ENCODE data around the gene CSF1R.

CSF1R gene

GRCh38 chr5:150116667-150117400 lies 30.5 kb upstream of the CSF1R start:
- H3K9ac ChIP-seq (ENCODE audit: low read length) = no peak overlapping the region
- H2AFZ ChIP-seq (ENCODE audit: low read length) = no peak overlapping the region
- TF ChIP-seq, protein P1, sequence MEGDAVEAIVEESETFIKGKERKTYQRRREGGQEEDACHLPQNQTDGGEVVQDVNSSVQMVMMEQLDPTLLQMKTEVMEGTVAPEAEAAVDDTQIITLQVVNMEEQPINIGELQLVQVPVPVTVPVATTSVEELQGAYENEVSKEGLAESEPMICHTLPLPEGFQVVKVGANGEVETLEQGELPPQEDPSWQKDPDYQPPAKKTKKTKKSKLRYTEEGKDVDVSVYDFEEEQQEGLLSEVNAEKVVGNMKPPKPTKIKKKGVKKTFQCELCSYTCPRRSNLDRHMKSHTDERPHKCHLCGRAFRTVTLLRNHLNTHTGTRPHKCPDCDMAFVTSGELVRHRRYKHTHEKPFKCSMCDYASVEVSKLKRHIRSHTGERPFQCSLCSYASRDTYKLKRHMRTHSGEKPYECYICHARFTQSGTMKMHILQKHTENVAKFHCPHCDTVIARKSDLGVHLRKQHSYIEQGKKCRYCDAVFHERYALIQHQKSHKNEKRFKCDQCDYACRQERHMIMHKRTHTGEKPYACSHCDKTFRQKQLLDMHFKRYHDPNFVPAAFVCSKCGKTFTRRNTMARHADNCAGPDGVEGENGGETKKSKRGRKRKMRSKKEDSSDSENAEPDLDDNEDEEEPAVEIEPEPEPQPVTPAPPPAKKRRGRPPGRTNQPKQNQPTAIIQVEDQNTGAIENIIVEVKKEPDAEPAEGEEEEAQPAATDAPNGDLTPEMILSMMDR (IDR thresholded peaks at IDR 0.05; ENCODE audit: low read length) = no peak
- no peak for TF ChIP-seq EZH2 (IDR thresholded peaks at IDR 0.05; ENCODE audit: borderline replicate concordance, low read length)
- H3K27ac ChIP-seq (ENCODE audit: low read depth, low read length, poor library complexity, severe bottlenecking) = no peak overlapping the region
- H3F3A ChIP-seq (ENCODE audit: insufficient read depth, low read length) = no peaks in the 10 kb centered on the region
- no peaks in the 10 kb centered on the region for H4K20me1 ChIP-seq (ENCODE audit: insufficient read depth, low read length)
- no peaks in the 10 kb centered on the region for H3K36me3 ChIP-seq (ENCODE audit: insufficient read depth, low read length)
- H3K9me2 ChIP-seq (ENCODE audit: low read depth, low read length) = no peaks in the 10 kb centered on the region
- no peak overlapping the region for H3K4me3 ChIP-seq (ENCODE audit: low read depth, low read length, poor library complexity, severe bottlenecking)
- H3K4me2 ChIP-seq (ENCODE audit: low read length) = no peak overlapping the region
- no peaks in the 10 kb centered on the region for H3K79me2 ChIP-seq (ENCODE audit: insufficient read depth, low read length)
- H3K4me1 ChIP-seq (ENCODE audit: insufficient read depth, low read length, severe bottlenecking) = no peaks in the 10 kb centered on the region
- no peaks in the 10 kb centered on the region for H3K9me3 ChIP-seq (ENCODE audit: low read length)
- no peaks in the 10 kb centered on the region; the same call in 1 of the 2 replicates for H3K27me3 ChIP-seq (ENCODE audit: insufficient read depth, low read length)

- Histone ChIP-seq H2AFZ (ENCODE audit: low read length) (no peak overlapping the region), H3K27ac (ENCODE audit: low read depth, low read length, poor library complexity, severe bottlenecking) (no peak overlapping the region), H3F3A (ENCODE audit: insufficient read depth, low read length) (no peaks in the 10 kb centered on the region), H3K79me2 (ENCODE audit: insufficient read depth, low read length) (no peaks in the 10 kb centered on the region), H3K9ac (ENCODE audit: low read length) (no peak overlapping the region), H3K36me3 (ENCODE audit: insufficient read depth, low read length) (no peaks in the 10 kb centered on the region), H4K20me1 (ENCODE audit: insufficient read depth, low read length) (no peaks in the 10 kb centered on the region), H3K4me3 (ENCODE audit: low read depth, low read length, poor library complexity, severe bottlenecking) (no peak overlapping the region), H3K4me1 (ENCODE audit: insufficient read depth, low read length, severe bottlenecking) (no peaks in the 10 kb centered on the region), H3K9me3 (ENCODE audit: low read length) (no peaks in the 10 kb centered on the region), H3K27me3 (ENCODE audit: insufficient read depth, low read length) (peaks cover 5% of the 10 kb centered on the region; the same call in 1 of the 2 replicates), H3K9me2 (ENCODE audit: low read depth, low read length) (no peaks in the 10 kb centered on the region), H3K4me2 (ENCODE audit: low read length) (no peak overlapping the region)
- no peak for TF ChIP-seq EZH2 (IDR thresholded peaks at IDR 0.05; ENCODE audit: borderline replicate concordance, low read length)
- TF ChIP-seq, protein P1 (IDR thresholded peaks at IDR 0.05; ENCODE audit: low read length) = no peak
Measured at GRCh38 chr5:150114773-150115408, 28.5 kb upstream of the CSF1R start.

GRCh38 chr5:150114102-150114641 lies 27.8 kb upstream of the CSF1R start:
- no peak for TF ChIP-seq EZH2 (IDR thresholded peaks at IDR 0.05; ENCODE audit: borderline replicate concordance, low read length)
- TF ChIP-seq, protein P1 (IDR thresholded peaks at IDR 0.05; ENCODE audit: low read length) = no peak
- Histone ChIP-seq H3K27me3 (ENCODE audit: insufficient read depth, low read length) (peaks cover 5% of the 10 kb centered on the region; the same call in 1 of the 2 replicates), H3F3A (ENCODE audit: insufficient read depth, low read length) (no peaks in the 10 kb centered on the region), H3K9me3 (ENCODE audit: low read length) (no peaks in the 10 kb centered on the region), H3K9me2 (ENCODE audit: low read depth, low read length) (no peaks in the 10 kb centered on the region), H3K4me1 (ENCODE audit: insufficient read depth, low read length, severe bottlenecking) (no peaks in the 10 kb centered on the region), H3K79me2 (ENCODE audit: insufficient read depth, low read length) (no peaks in the 10 kb centered on the region), H3K27ac (ENCODE audit: low read depth, low read length, poor library complexity, severe bottlenecking) (no peak overlapping the region), H3K4me3 (ENCODE audit: low read depth, low read length, poor library complexity, severe bottlenecking) (no peak overlapping the region), H3K9ac (ENCODE audit: low read length) (no peak overlapping the region), H2AFZ (ENCODE audit: low read length) (no peak overlapping the region), H4K20me1 (ENCODE audit: insufficient read depth, low read length) (no peaks in the 10 kb centered on the region), H3K36me3 (ENCODE audit: insufficient read depth, low read length) (no peaks in the 10 kb centered on the region), H3K4me2 (ENCODE audit: low read length) (no peak overlapping the region)
